Measurements from ENCODE around the gene VPS33B.

VPS33B gene

GRCh38 chr15:90982135-90982534 lies 40.3 kb downstream of the VPS33B start:
- no peak for DNase-seq (ENCODE audit: low read depth in 3 of 3)

- no peak for DNase-seq (ENCODE audit: low read depth in 3 of 3)
Observed at GRCh38 chr15:90981681-90982080, 40.7 kb downstream of the VPS33B start.

- no peak for DNase-seq (ENCODE audit: low read depth in 3 of 3)
Observed at GRCh38 chr15:90979582-90979981, 42.8 kb downstream of the VPS33B start.

GRCh38 chr15:90974216-90974615 lies 48.2 kb downstream of the VPS33B start:
- no peak for DNase-seq (ENCODE audit: low read depth in 3 of 3)

- no peak for DNase-seq (ENCODE audit: low read depth in 3 of 3)
Observed at GRCh38 chr15:90972133-90972532, 50.3 kb downstream of the VPS33B start.

GRCh38 chr15:90970274-90970673 lies 52.1 kb downstream of the VPS33B start:
- no peak for DNase-seq (ENCODE audit: low read depth in 3 of 3)

GRCh38 chr15:90968434-90968833 lies 54.0 kb downstream of the VPS33B start:
- DNase-seq (ENCODE audit: low read depth in 3 of 3), result no peak

- no peak for DNase-seq (ENCODE audit: low read depth in 3 of 3)
Observed at GRCh38 chr15:90967206-90967605, 55.2 kb downstream of the VPS33B start.

GRCh38 chr15:90966262-90966661 lies 56.1 kb downstream of the VPS33B start:
- no peak for DNase-seq (ENCODE audit: low read depth in 3 of 3)

- DNase-seq (ENCODE audit: low read depth in 3 of 3), result no peak
Observed at GRCh38 chr15:90962021-90962420, 60.4 kb downstream of the VPS33B start.

- DNase-seq (ENCODE audit: low read depth in 3 of 3), result no peak
Observed at GRCh38 chr15:90960298-90961091, 61.9 kb downstream of the VPS33B start.

GRCh38 chr15:90959894-90960293 lies 62.5 kb downstream of the VPS33B start:
- DNase-seq (ENCODE audit: low read depth in 3 of 3), result no peak

GRCh38 chr15:90959028-90959595 lies 63.3 kb downstream of the VPS33B start:
- no peak for DNase-seq (ENCODE audit: low read depth in 3 of 3)

GRCh38 chr15:90957791-90958190 lies 64.6 kb downstream of the VPS33B start:
- no peak for DNase-seq (ENCODE audit: low read depth in 3 of 3)

GRCh38 chr15:90957031-90957790 lies 65.2 kb downstream of the VPS33B start:
- DNase-seq (ENCODE audit: low read depth in 3 of 3), result no peak

GRCh38 chr15:90956274-90957030 lies 65.9 kb downstream of the VPS33B start:
- peak in 2 of 3 donors; percentile 35 to 58 for DNase-seq (ENCODE audit: low read depth in 3 of 3)

GRCh38 chr15:90955624-90956273 lies 66.6 kb downstream of the VPS33B start:
- no peak for DNase-seq (ENCODE audit: low read depth in 3 of 3)

- DNase-seq (ENCODE audit: low read depth in 3 of 3), result peak; percentile 85 to 89 (median 87)
Observed at GRCh38 chr15:90954712-90955623, 67.4 kb downstream of the VPS33B start, which contains the start of gene RCCD1. RCCD1 (plus strand) TSS chr15:90954884; CDS start chr15:90956735, 1,851 bp downstream.

GRCh38 chr15:90953947-90954711 lies 68.3 kb downstream of the VPS33B start:
- no peak for DNase-seq (ENCODE audit: low read depth in 3 of 3)

All from stimulated activated CD4-positive, alpha-beta T cell treated with anti-CD3 and anti-CD28 coated beads, TNF-alpha, amount 100 ng/mL, for 48 hours (primary cell).